Activated CD8-positive, alpha-beta T cell treated with anti-CD3 and anti-CD28 coated beads, Interleukin-2, amount 10 ng/mL, durations not matched to agents 7 days and 5 days (primary cell): ENCODE measurements around the gene CFAP57. TPM values are rescaled to one million over a fixed set of nuclear protein-coding genes. Genes with fewer than 3 reads are reported as not detected.

ENCODE experiments used
- ATAC-seq: fragments of 150-1000 bp; cut with Tn5 transposase; one replicate; pipeline ENCODE4 v1.10.0; 2021; ENCODE audit warnings: moderate library complexity
- CTCF ChIA-PET: fragments of 350-600 bp; sonication (Branson Sonifier 250); formaldehyde crosslinking; loops from one replicate; lab custom pipeline; 2021; ENCODE audit warnings: antibody characterized with exemption; lab: Charles Lee
- POLR2A ChIA-PET: fragments of 350-600 bp; sonication (Branson Sonifier 250); formaldehyde crosslinking; loops from one replicate; lab custom pipeline; 2021; ENCODE audit warnings: antibody characterized with exemption; lab: Charles Lee
- DNase-seq: peaks from one replicate; pipeline ENCODE4 v3.0.0-alpha.2; 2020
- H3K27ac Mint-ChIP-seq: one replicate; pipeline ENCODE4 v1.8.0; 2021; ENCODE audit warnings: mild to moderate bottlenecking, mixed read lengths
- H3K27me3 Mint-ChIP-seq: one replicate; pipeline ENCODE4 v1.8.0; 2021; ENCODE audit warnings: low read depth, mixed read lengths
- H3K36me3 Mint-ChIP-seq: one replicate; pipeline ENCODE4 v1.8.0; 2021; ENCODE audit warnings: low read depth, mixed read lengths
- H3K4me1 Mint-ChIP-seq: one replicate; pipeline ENCODE4 v1.8.0; 2021; ENCODE audit warnings: low read depth, mixed read lengths
- H3K4me3 Mint-ChIP-seq: one replicate; pipeline ENCODE4 v1.8.0; 2021; ENCODE audit warnings: mild to moderate bottlenecking, mixed read lengths
- H3K9me3 Mint-ChIP-seq: one replicate; pipeline ENCODE4 v1.8.0; 2022; ENCODE audit warnings: mixed read lengths; ENCODE audit not compliant: insufficient read depth
- total RNA-seq, 2 experiments: library from RNA; stranded (reverse); gene quantifications; one replicate each; pipeline ENCODE4 v1.2.3, GENCODE V29; 2021

The CFAP57 gene
- total RNA-seq, 2 experiments from 2014 or later, result not detected

DNA sequence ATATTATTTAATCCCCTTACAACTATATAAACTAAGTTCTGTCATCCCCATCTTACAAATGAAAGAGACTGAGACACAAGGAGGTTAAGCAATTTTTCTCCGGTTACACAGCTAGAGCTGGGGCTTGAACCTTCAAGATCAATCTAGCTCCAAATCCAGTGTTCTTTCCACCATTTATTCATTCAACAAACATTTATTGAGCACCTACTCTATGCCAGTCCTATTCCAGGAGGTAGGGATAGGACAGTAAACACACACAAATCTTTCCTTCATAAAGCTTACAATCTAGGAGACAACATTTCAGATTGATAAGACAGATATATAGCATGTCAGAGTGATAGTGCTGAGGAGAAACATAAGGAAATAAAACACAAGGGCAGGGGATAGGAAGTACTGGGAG, 94.8 kb downstream of the CFAP57 start:
- Mint-ChIP-seq H3K36me3 (peaks cover 3% of the 10 kb centered on the region), H3K27ac (no peak overlapping the region), H3K4me1 (peaks cover 11% of the 10 kb centered on the region), H3K27me3 (peaks cover 18% of the 10 kb centered on the region), H3K4me3 (no peak overlapping the region), H3K9me3 (peaks cover 16% of the 10 kb centered on the region)
- ATAC-seq, result no peak
- ChIA-PET CTCF (no interaction called here), POLR2A (no interaction called here)
- no peak for DNase-seq

DNA sequence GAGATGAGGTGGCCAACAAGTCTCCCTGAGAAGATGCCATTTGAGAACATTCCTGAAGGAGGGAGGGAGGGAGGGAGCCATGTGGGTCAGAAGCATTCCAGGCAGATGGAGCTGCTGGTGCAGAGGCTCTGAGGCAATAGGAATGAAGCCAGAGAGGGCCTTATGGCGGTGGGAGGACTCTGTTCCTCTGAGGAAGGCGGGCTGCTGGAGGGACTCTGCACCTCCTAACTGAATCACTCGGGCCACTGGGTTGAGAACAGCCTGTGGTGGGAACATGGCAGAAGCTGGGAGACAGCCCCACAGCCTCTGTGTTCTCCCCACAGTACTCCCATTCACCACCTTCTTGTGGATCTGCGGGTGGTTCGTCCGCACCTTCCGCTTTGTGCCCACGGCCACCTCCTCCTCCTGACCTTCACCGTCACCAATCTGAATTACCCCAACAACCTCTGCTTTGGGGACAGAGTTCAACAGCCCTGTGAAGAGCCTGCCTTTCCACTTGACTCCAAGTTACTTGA, 95.2 kb downstream of the CFAP57 start:
- H3K27me3 Mint-ChIP-seq, result peaks cover 18% of the 10 kb centered on the region
- peaks cover 3% of the 10 kb centered on the region for H3K36me3 Mint-ChIP-seq
- no peak overlapping the region for H3K27ac Mint-ChIP-seq
- peaks cover 11% of the 10 kb centered on the region for H3K9me3 Mint-ChIP-seq
- H3K4me3 Mint-ChIP-seq, result no peak overlapping the region
- CTCF ChIA-PET, result no interaction called here
- DNase-seq (peak; percentile 12), ATAC-seq (no peak)
- H3K4me1 Mint-ChIP-seq, result peaks cover 11% of the 10 kb centered on the region
- POLR2A ChIA-PET, result no interaction called here

DNA sequence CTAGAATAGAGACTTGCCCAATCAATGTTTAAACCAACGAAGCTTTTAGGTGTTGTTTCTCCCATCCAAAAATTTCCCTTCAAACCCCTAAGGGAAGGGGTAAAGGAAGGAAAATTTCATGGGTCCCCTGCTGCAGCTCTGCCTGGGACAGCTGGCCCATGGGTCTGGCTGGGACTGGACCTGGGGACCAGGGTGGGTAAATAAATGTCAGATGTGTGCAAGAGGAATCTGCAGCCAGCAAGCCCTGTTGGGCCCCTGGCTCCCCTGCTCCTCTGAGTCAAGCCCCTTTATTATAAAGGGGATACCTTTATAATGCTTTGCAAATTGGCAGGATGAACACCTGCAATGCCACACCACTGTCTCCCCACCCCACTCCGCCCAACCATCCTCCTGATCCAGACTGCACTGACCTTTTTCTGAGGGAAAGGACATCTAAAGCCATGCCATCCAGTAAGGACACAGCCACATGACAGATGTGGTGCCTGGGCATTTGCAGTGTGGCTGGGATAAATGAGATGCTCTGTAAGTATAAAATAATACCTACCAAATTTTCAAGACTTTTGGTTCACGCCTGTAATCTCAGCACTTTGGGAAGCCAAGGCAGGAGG, 95.8 kb downstream of the CFAP57 start:
- CTCF ChIA-PET, result no interaction called here

DNA sequence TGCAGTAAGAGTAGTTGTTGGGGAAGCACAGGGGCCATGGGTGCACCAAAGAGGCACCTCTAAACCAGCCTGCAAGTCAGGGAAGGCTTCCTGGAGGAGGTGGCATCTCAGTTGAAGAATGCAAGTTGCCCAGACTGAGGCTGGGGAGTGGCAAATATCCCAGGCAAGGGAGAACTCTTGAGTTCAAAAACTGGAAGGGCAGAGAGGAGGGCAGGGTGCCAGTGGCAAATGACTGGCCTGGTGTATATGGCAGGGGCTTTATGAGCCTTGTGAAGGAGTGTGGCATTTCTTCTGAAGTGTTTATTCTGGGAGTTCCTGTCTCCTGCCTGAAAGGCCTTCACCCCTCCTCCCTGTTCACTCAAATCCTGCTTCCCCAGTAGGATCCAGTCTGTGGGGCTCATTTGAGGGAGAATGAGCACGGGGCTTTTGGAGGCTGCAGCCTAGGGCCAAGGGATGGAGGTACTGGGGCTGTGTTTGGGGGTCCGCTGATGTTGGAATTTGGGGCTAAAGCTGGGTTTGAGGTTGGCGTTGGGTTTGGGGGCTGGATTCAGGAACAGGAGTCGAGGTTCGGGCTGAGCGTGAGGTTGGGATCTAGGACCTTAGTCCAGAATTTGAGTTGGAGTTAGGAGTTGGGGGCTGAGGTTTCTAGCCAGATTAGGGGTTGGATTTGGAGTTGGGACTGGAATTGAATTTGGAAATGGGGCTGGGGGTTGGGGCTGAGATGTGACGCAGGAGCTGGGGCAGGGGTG, 97.7 kb downstream of the CFAP57 start, which contains the start of gene TMEM125:
TSS of gene TMEM125 (plus strand) at position 357 of the 749 bp plus-strand sequence. CDS start 2,740 bp downstream, outside the sequence.
- H3K4me3 Mint-ChIP-seq, result no peak within 1 kb of the TSS
- DNase-seq (no peak), ATAC-seq (no peak)
- H3K4me1 Mint-ChIP-seq, result peaks cover 19% of the 10 kb centered on the region
- H3K9me3 Mint-ChIP-seq, result no peaks in the 10 kb centered on the region
- H3K27ac Mint-ChIP-seq, result no peak within 1 kb of the TSS
- H3K27me3 Mint-ChIP-seq, result peaks cover 11% of the 10 kb centered on the region
- ChIA-PET CTCF (no interaction called here), POLR2A (no interaction called here)
- H3K36me3 Mint-ChIP-seq, result peaks cover 6% of the 10 kb centered on the region

More for the DNA sequence above, 95.8 kb downstream of the CFAP57 start:
- H3K4me3 Mint-ChIP-seq, result no peak overlapping the region
- no peak overlapping the region for H3K27ac Mint-ChIP-seq
- no peak for ATAC-seq
- POLR2A ChIA-PET, result no interaction called here
- H3K36me3 Mint-ChIP-seq, result peaks cover 3% of the 10 kb centered on the region
- peaks cover 11% of the 10 kb centered on the region for H3K4me1 Mint-ChIP-seq
- H3K27me3 Mint-ChIP-seq, result peaks cover 15% of the 10 kb centered on the region
- peaks cover 6% of the 10 kb centered on the region for H3K9me3 Mint-ChIP-seq
- DNase-seq, result no peak

DNA sequence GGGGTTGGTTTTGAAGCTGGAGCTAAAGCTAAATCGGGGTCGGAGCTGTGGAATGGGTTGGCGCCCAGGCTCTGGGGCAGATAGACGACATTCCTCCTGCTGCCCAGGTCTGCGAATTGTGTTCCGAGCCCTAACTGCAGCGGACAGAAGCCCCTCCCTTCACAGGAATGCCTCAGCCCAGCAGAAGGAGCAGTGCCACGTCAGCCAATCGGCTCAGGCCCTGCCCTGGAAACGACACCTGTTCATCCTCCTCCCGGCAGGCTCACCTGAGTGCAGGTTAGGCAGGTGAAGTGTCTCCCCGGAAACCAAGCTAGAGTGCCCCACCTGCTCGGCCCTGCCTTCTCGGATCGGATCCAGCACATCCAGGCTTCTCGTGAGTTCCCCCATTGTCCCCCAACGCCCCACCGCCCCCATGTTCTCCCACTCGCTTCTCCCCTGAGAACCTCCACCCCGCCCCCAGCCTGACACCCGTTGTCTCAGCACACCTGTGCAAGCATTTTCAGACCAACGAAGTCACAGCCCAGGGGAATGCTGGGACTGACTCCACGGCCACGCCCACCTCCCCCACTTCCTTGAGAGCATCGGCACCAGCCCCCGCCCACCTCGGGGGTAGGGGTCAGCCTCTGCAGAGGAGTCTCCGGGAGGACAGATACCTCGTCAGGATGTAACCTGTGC, 98.4 kb downstream of the CFAP57 start:
- POLR2A ChIA-PET, result no interaction called here
- CTCF ChIA-PET, result no interaction called here
- peaks cover 11% of the 10 kb centered on the region for H3K27me3 Mint-ChIP-seq
- DNase-seq, result no peak
- H3K4me1 Mint-ChIP-seq, result peaks cover 25% of the 10 kb centered on the region
- no peak overlapping the region for H3K27ac Mint-ChIP-seq
- H3K36me3 Mint-ChIP-seq, result peaks cover 11% of the 10 kb centered on the region
- H3K9me3 Mint-ChIP-seq, result no peaks in the 10 kb centered on the region
- H3K4me3 Mint-ChIP-seq, result no peak overlapping the region
- no peak for ATAC-seq

DNA sequence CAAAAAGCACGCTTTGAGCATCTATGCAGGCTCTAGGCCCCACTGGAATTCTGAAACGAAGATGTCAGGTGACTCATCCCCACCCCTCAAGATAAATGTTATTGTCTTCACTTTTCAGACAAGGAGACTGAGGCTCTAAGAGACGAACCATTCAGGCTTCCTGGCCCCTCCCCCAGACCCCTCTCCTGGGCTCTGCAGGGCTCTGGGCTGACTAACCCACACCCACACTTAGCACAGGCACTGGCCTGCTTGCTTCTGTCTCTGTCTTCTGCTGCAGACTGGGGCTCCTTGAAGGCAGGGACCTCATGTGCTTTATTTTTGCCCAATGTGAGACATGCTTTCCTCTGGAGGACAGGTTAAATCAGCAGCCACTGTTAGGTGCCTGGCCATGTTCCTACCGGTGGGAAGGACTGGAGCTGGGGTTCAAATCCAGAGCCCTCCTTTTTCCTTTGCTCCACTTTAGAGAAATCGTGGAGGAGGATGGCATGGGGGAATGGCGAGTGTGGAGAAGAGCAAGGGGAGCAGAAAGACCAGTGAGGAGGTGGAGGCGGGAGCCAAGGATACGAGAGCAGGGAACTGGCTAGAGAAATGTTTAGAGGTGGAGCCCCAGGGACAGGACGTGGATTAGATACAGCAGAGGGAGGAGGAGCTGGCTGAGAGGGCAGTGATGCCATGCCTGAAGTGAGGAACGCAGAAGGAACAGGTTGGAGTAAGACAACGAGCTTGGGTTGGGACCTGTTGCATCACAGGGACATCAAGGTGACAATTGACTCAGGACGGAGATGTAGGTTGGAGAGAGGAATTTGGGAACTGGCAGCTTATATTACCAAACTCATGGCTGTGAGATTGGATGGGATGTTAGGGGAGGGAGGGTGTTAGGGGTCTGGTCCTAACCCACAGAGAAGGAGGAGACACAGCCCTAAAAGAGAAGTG, 99.3 kb downstream of the CFAP57 start:
- no peak overlapping the region for H3K27ac Mint-ChIP-seq
- POLR2A ChIA-PET, result no interaction called here
- CTCF ChIA-PET, result no interaction called here
- H3K4me1 Mint-ChIP-seq, result peaks cover 30% of the 10 kb centered on the region
- no peak overlapping the region for H3K4me3 Mint-ChIP-seq
- H3K27me3 Mint-ChIP-seq, result peaks cover 11% of the 10 kb centered on the region
- ATAC-seq (no peak), DNase-seq (no peak)
- no peaks in the 10 kb centered on the region for H3K9me3 Mint-ChIP-seq
- peaks cover 11% of the 10 kb centered on the region for H3K36me3 Mint-ChIP-seq

DNA sequence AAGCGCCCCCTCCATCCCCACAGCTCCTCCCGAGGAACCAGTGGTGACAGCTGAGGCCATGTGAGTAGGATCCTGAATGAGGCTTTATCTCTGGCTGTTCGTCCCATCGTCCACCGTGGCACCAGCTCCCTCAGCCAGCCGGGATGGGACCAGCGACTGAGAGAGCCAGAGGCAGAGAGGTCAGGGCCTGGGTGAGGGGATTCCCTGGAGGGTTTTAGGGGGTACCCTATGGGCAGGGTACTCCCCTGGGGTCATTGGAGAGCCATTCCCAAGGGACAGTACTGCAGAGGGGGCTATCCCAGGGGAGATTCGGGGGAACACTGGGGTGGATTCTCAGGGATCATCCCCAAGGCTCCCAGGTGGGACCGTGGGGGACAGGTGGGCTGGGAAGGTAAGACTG, 100.0 kb downstream of the CFAP57 start:
- ChIA-PET POLR2A (no interaction called here), CTCF (no interaction called here)
- ATAC-seq (no peak), DNase-seq (no peak)
- Mint-ChIP-seq H3K4me1 (peaks cover 34% of the 10 kb centered on the region), H3K9me3 (no peaks in the 10 kb centered on the region), H3K4me3 (no peak overlapping the region), H3K36me3 (peaks cover 11% of the 10 kb centered on the region), H3K27ac (no peak overlapping the region), H3K27me3 (peaks cover 7% of the 10 kb centered on the region)

DNA sequence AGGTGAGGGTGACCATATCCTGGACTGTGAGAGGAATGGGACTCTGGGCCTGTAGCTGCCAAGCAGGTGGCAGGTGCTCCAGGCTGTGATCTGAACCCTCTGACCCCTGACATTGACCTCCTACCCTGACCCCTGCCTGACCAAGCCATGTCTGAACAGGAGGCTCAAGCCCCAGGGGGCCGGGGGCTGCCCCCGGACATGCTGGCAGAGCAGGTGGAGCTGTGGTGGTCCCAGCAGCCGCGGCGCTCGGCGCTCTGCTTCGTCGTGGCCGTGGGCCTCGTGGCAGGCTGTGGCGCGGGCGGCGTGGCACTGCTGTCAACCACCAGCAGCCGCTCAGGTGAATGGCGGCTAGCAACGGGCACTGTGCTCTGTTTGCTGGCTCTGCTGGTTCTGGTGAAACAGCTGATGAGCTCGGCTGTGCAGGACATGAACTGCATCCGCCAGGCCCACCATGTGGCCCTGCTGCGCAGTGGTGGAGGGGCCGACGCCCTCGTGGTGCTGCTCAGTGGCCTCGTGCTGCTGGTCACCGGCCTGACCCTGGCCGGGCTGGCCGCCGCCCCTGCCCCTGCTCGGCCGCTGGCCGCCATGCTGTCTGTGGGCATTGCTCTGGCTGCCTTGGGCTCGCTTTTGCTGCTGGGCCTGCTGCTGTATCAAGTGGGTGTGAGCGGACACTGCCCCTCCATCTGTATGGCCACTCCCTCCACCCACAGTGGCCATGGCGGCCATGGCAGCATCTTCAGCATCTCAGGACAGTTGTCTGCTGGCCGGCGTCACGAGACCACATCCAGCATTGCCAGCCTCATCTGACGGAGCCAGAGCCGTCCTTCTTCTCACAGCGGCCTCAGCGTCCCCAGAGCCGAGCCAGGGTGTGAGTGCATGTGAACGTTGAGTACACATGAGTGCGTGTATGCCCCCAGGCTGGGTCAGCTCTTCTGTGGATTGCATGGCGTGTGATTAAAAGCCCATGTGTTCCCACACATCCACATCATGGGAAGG, 100.7 kb downstream of the CFAP57 start:
- ChIA-PET CTCF (no interaction called here), POLR2A (no interaction called here)
- DNase-seq (no peak), ATAC-seq (no peak)
- Mint-ChIP-seq H3K4me3 (no peak overlapping the region), H3K36me3 (peaks cover 11% of the 10 kb centered on the region), H3K9me3 (no peaks in the 10 kb centered on the region), H3K4me1 (peaks cover 34% of the 10 kb centered on the region), H3K27ac (no peak overlapping the region), H3K27me3 (peaks cover 4% of the 10 kb centered on the region)

DNA sequence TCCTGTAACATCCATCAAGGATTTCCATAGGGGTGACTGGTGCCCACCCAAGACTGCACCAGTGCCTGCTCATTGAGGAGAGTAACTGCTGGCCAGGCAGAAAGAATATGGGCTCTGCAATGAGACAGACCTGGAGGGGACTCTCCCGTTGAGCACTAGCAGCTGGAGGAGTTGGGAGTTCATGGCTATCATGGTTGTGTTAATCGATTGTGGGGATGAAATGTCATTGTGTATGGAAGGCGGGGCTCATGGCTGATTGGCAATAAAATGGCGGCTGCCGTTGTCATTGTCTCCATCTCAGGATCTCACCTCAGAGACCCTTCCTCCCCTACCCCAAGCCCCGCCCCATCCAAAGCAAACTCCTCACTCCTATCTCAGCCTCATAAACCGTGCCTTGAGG, 101.6 kb downstream of the CFAP57 start:
- ChIA-PET POLR2A (no interaction called here), CTCF (no interaction called here)
- ATAC-seq, result no peak
- Mint-ChIP-seq H3K27me3 (peaks cover 4% of the 10 kb centered on the region), H3K36me3 (peaks cover 11% of the 10 kb centered on the region), H3K9me3 (no peaks in the 10 kb centered on the region), H3K27ac (peak overlapping the region; percentile 99), H3K4me3 (no peak overlapping the region), H3K4me1 (peaks cover 34% of the 10 kb centered on the region)
- no peak for DNase-seq

DNA sequence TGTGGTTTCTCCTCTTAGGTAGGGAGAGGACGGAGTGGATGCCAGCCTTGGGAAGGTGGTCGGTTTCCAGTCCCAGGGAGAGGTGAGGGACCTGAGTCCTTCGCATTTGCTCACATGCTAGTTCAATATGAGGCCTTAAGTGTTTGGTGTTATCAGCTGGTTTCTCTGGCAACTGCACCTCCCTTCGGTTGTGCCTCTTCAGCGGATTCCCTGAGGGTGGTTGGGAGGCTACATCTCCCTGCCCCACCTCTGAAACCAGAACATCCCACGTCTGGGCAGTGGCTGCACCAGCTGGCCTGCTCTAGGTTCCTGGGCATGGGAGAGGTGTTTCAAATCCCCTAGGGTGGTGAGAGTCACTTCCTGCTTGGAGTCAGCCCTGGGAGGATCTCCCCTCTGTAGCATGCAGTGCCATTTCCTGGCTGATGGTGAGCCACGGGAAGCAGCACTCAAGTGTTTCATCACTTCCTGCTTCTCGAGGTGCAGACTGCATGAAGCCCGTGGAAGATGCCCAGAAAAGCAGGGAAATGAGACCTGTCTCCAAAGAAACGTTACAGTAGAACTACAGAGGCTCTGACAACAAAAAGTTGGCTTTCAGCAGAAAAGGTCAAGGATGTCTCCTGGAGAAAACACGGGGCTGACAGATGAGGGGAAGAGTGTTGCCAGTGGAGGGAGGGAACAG, 102.1 kb downstream of the CFAP57 start:
- H3K4me3 Mint-ChIP-seq, result peak overlapping the region; percentile 50
- DNase-seq (peak; percentile 75), ATAC-seq (peak; percentile 84)
- POLR2A ChIA-PET, result interaction anchor here (0.6 to 1.1 kb wide), 4 partner anchors 21 to 1358 kb away, joined by 3 to 7 read pairs (median 3); no protein-coding TSS in a partner anchor
- H3K9me3 Mint-ChIP-seq, result no peaks in the 10 kb centered on the region
- H3K36me3 Mint-ChIP-seq, result peaks cover 11% of the 10 kb centered on the region
- H3K27ac Mint-ChIP-seq, result peak overlapping the region; percentile 99
- CTCF ChIA-PET, result no interaction called here
- peaks cover 4% of the 10 kb centered on the region for H3K27me3 Mint-ChIP-seq
- peaks cover 34% of the 10 kb centered on the region for H3K4me1 Mint-ChIP-seq
